ENCODE measurements around the gene PAPPA. TPM values are rescaled to one million over a fixed set of nuclear protein-coding genes. Genes with fewer than 3 reads are reported as not detected.

PAPPA gene
- total RNA-seq, 2 experiments from 2014 or later, result not detected

GRCh38 chr9:116298249-116298648 lies 144.7 kb downstream of the PAPPA start:
- no TSS peak for BruUV-seq (replicated peaks)
- TF ChIP-seq EZH2phosphoT487 (IDR thresholded peaks at IDR 0.05; ENCODE audit: borderline replicate concordance, low read depth, low read length), result no peak
- TF ChIP-seq CTCF (conservative IDR thresholded peaks at IDR 0.05; ENCODE audit: low read length), result no peak
- no peak overlapping the region for H3K4me3 ChIP-seq (ENCODE audit: low read depth, low read length, poor library complexity, severe bottlenecking)
- no peak overlapping the region for H3K4me2 ChIP-seq (ENCODE audit: low read length)
- no peaks in the 10 kb centered on the region for H4K20me1 ChIP-seq (ENCODE audit: insufficient read depth, low read length)
- intact Hi-C loops (cut with micrococcal nuclease; ENCODE audit: unreplicated experiment), result no loop called here
- no peak for DNase-seq (ENCODE audit: low spot score)
- no peaks in the 10 kb centered on the region for H3K79me2 ChIP-seq (ENCODE audit: insufficient read depth, low read depth, low read length)
- H3K4me1 ChIP-seq (ENCODE audit: insufficient read depth, low read length, poor library complexity, severe bottlenecking), result no peaks in the 10 kb centered on the region
- ChIA-PET POLR2A (no interaction called here), CTCF (ENCODE audit: unreplicated experiment) (no interaction called here)
- no peak overlapping the region for H3K27ac ChIP-seq (ENCODE audit: low read depth, low read length, poor library complexity, severe bottlenecking)
- no peaks in the 10 kb centered on the region for H3K9me2 ChIP-seq (ENCODE audit: insufficient read depth, low read length)
- no peaks in the 10 kb centered on the region for H3K9me3 ChIP-seq (ENCODE audit: low read length)
- H3K36me3 ChIP-seq (ENCODE audit: insufficient read depth, low read length), result no peaks in the 10 kb centered on the region
- no peak overlapping the region for H2AFZ ChIP-seq (ENCODE audit: low read length)

- no TSS peak for BruUV-seq (replicated peaks)
- Histone ChIP-seq H3K9me3 (ENCODE audit: low read length) (no peaks in the 10 kb centered on the region), H3K4me3 (ENCODE audit: low read depth, low read length, poor library complexity, severe bottlenecking) (no peak overlapping the region), H3K36me3 (ENCODE audit: insufficient read depth, low read length) (no peaks in the 10 kb centered on the region), H3K9me2 (ENCODE audit: insufficient read depth, low read length) (no peaks in the 10 kb centered on the region), H3K79me2 (ENCODE audit: insufficient read depth, low read depth, low read length) (no peaks in the 10 kb centered on the region), H3K4me2 (ENCODE audit: low read length) (no peak overlapping the region), H2AFZ (ENCODE audit: low read length) (no peak overlapping the region), H3K4me1 (ENCODE audit: insufficient read depth, low read length, poor library complexity, severe bottlenecking) (no peaks in the 10 kb centered on the region), H3K27ac (ENCODE audit: low read depth, low read length, poor library complexity, severe bottlenecking) (no peak overlapping the region), H4K20me1 (ENCODE audit: insufficient read depth, low read length) (no peaks in the 10 kb centered on the region)
- TF ChIP-seq CTCF (conservative IDR thresholded peaks at IDR 0.05; ENCODE audit: low read length) (no peak), EZH2phosphoT487 (IDR thresholded peaks at IDR 0.05; ENCODE audit: borderline replicate concordance, low read depth, low read length) (no peak)
- ChIA-PET POLR2A (interaction anchor here (0.7 kb wide), 2 partner anchors 8 to 322 kb away, joined by 4 read pairs; no protein-coding TSS in a partner anchor), CTCF (ENCODE audit: unreplicated experiment) (no interaction called here)
- intact Hi-C loops (cut with micrococcal nuclease; ENCODE audit: unreplicated experiment), result no loop called here
- no peak for DNase-seq (ENCODE audit: low spot score)
These were observed 145.3 kb downstream of the PAPPA start for GRCh38 chr9:116298878-116299391.

GRCh38 chr9:116300360-116300870 lies 146.8 kb downstream of the PAPPA start:
- POLR2A ChIA-PET, result no interaction called here
- CTCF ChIA-PET (ENCODE audit: unreplicated experiment), result no interaction called here
- H3K9me2 ChIP-seq (ENCODE audit: insufficient read depth, low read length), result no peaks in the 10 kb centered on the region
- H2AFZ ChIP-seq (ENCODE audit: low read length), result no peak overlapping the region
- no peaks in the 10 kb centered on the region for H4K20me1 ChIP-seq (ENCODE audit: insufficient read depth, low read length)
- BruUV-seq (replicated peaks), result no TSS peak
- H3K36me3 ChIP-seq (ENCODE audit: insufficient read depth, low read length), result no peaks in the 10 kb centered on the region
- H3K4me2 ChIP-seq (ENCODE audit: low read length), result no peak overlapping the region
- H3K9me3 ChIP-seq (ENCODE audit: low read length), result no peaks in the 10 kb centered on the region
- TF ChIP-seq EZH2phosphoT487 (IDR thresholded peaks at IDR 0.05; ENCODE audit: borderline replicate concordance, low read depth, low read length), result no peak
- TF ChIP-seq CTCF (conservative IDR thresholded peaks at IDR 0.05; ENCODE audit: low read length), result no peak
- intact Hi-C loops (cut with micrococcal nuclease; ENCODE audit: unreplicated experiment), result no loop called here
- no peak for DNase-seq (ENCODE audit: low spot score)
- no peak overlapping the region for H3K27ac ChIP-seq (ENCODE audit: low read depth, low read length, poor library complexity, severe bottlenecking)
- no peaks in the 10 kb centered on the region for H3K4me1 ChIP-seq (ENCODE audit: insufficient read depth, low read length, poor library complexity, severe bottlenecking)
- H3K4me3 ChIP-seq (ENCODE audit: low read depth, low read length, poor library complexity, severe bottlenecking), result no peak overlapping the region
- no peaks in the 10 kb centered on the region for H3K79me2 ChIP-seq (ENCODE audit: insufficient read depth, low read depth, low read length)
